Keratinocyte (primary cell): ENCODE data around the gene GRIA1. TPM values are rescaled to one million over a fixed set of nuclear protein-coding genes. Genes with fewer than 3 reads are reported as not detected.

Experiments
- DNase-seq: peaks from one replicate; pipeline ENCODE4 v3.0.0-alpha.2; 2011; ENCODE audit warnings: low read depth, missing footprints, low spot score
- FAIRE-seq: peaks from 2 replicates; lab custom pipeline; 2011; peaks lifted over from hg19 to GRCh38; lab: Jason Lieb, UNC
- H2AFZ ChIP-seq: 2 replicates; pipeline ENCODE4 v1.6.0; 2012; ENCODE audit warnings: low read length, control low read depth, inconsistent platforms; ENCODE audit not compliant: control insufficient read depth
- H3K27ac ChIP-seq: 2 replicates; pipeline ENCODE4 v1.5.1; 2011; ENCODE audit warnings: low read length; ENCODE audit not compliant: control insufficient read depth, insufficient read depth
- H3K27me3 ChIP-seq: 3 replicates; pipeline ENCODE4 v1.6.0; 2011; ENCODE audit warnings: low read length; ENCODE audit not compliant: control insufficient read depth, insufficient read depth; ENCODE audit errors: extremely low read depth
- H3K36me3 ChIP-seq, 2 experiments: 2 replicates in 1 of 2; 3 replicates in 1 of 2; pipeline ENCODE4 v1.5.1; 2011; ENCODE audit warnings: low read length in 2 of 2, mild to moderate bottlenecking in 1 of 2; ENCODE audit not compliant: control insufficient read depth in 2 of 2, insufficient read depth in 2 of 2; ENCODE audit errors: extremely low read depth in 1 of 2
- H3K4me1 ChIP-seq: 3 replicates; pipeline ENCODE4 v1.5.1; 2011; ENCODE audit warnings: low read length; ENCODE audit not compliant: control insufficient read depth, insufficient read depth; ENCODE audit errors: extremely low read depth
- H3K4me2 ChIP-seq: 3 replicates; pipeline ENCODE4 v1.6.0; 2011; ENCODE audit warnings: low read depth, low read length; ENCODE audit not compliant: control insufficient read depth, insufficient read depth; ENCODE audit errors: extremely low read depth
- H3K4me3 ChIP-seq, 3 experiments: fragments of 200-600 bp in 1 of 3; sonication (generic) in 1 of 3; 2 replicates in 2 of 3; 3 replicates in 1 of 3; pipeline ENCODE4 v1.5.1; 2011 to 2016; ENCODE audit warnings: low read length in 3 of 3, mild to moderate bottlenecking in 3 of 3, control low read depth in 2 of 3, inconsistent platforms in 1 of 3, low read depth in 1 of 3, mixed read lengths in 1 of 3, mixed run types in 1 of 3, moderate library complexity in 1 of 3; ENCODE audit not compliant: control insufficient read depth in 2 of 3, insufficient read depth in 2 of 3; ENCODE audit errors: extremely low read depth in 1 of 3
- H3K79me2 ChIP-seq: 2 replicates; pipeline ENCODE4 v1.6.0; 2012; ENCODE audit warnings: low read length; ENCODE audit not compliant: control insufficient read depth, insufficient read depth
- H3K9ac ChIP-seq: 3 replicates; pipeline ENCODE4 v1.6.0; 2011; ENCODE audit warnings: low read length; ENCODE audit not compliant: control insufficient read depth, insufficient read depth; ENCODE audit errors: extremely low read depth
- H3K9me1 ChIP-seq: 3 replicates; pipeline ENCODE4 v1.6.0; 2011; ENCODE audit warnings: low read length; ENCODE audit not compliant: control insufficient read depth, insufficient read depth; ENCODE audit errors: extremely low read depth
- H3K9me3 ChIP-seq: 2 replicates; pipeline ENCODE4 v1.5.1; 2012; ENCODE audit warnings: low read depth, low read length; ENCODE audit not compliant: control insufficient read depth
- H4K20me1 ChIP-seq: 3 replicates; pipeline ENCODE4 v1.6.0; 2011; ENCODE audit warnings: low read length; ENCODE audit not compliant: control insufficient read depth, insufficient read depth; ENCODE audit errors: extremely low read depth
- EZH2 ChIP-seq: IDR thresholded peaks from one replicate; pipeline ENCODE4 v1.6.1; 2012; ENCODE audit warnings: inconsistent platforms, mild to moderate bottlenecking, low read length, moderate library complexity
- dilution Hi-C: fragments of 300-500 bp; cut with MboI; formaldehyde crosslinking; loops from one replicate; pipeline ENCODE4 v1.7.0; 2020; ENCODE audit warnings: low sequenced_read_pairs; ENCODE audit not compliant: extremely low pct_ligation_motif_present
- polyA plus RNA-seq, 5 experiments: library from polyadenylated mRNA; depleted of rRNA in 3 of 5; stranded (reverse) in 3 of 5; stranded (forward) in 1 of 5; unstranded in 1 of 5; fragments of >200 nt; gene quantifications; 1 replicate in 1 of 5; 2 replicates in 3 of 5; 3 replicates in 1 of 5; pipeline versions ENCODE4 v1.2.1 to v1.2.3, GENCODE V29; 2011 to 2012; ENCODE audit warnings: missing spikeins in 2 of 5, low read depth in 1 of 5, low replicate concordance in 1 of 5
- TF ChIP-seq, protein P1 (sequence below), 3 experiments: IDR thresholded peaks in 1 of 3; conservative IDR thresholded peaks in 1 of 3; optimal IDR thresholded peaks in 1 of 3; 2 replicates in 2 of 3; 3 replicates in 1 of 3; pipeline versions ENCODE3 to v1.5.1; 2011; ENCODE audit warnings: low read length in 3 of 3, mild to moderate bottlenecking in 3 of 3, moderate library complexity in 2 of 3, control low read depth in 1 of 3, inconsistent platforms in 1 of 3; ENCODE audit not compliant: insufficient read depth in 2 of 3; ENCODE audit errors: extremely low read depth in 1 of 3

The GRIA1 gene
- polyA plus RNA-seq, 1 donor (not counting 4 experiments of a cell fraction or from before 2014, with no cell fraction given), result not detected

DNA sequence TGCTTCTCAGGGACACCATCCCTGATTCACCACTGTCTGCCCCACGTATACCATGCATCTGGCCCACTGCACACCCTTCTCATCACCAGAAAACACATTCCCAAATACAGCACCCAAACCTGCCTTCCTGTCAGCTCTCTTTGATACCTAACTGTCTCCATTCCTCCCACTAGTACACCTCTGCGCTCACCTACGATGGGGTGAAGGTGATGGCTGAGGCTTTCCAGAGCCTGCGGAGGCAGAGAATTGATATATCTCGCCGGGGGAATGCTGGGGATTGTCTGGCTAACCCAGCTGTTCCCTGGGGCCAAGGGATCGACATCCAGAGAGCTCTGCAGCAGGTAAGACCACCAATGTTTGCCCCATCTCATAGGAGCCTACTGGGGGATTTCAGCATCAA lies 186.4 kb downstream of the GRIA1 start:
- no peaks in the 10 kb centered on the region for H3K4me1 ChIP-seq
- no peak overlapping the region for H2AFZ ChIP-seq
- dilution Hi-C loops, result no loop called here

DNA sequence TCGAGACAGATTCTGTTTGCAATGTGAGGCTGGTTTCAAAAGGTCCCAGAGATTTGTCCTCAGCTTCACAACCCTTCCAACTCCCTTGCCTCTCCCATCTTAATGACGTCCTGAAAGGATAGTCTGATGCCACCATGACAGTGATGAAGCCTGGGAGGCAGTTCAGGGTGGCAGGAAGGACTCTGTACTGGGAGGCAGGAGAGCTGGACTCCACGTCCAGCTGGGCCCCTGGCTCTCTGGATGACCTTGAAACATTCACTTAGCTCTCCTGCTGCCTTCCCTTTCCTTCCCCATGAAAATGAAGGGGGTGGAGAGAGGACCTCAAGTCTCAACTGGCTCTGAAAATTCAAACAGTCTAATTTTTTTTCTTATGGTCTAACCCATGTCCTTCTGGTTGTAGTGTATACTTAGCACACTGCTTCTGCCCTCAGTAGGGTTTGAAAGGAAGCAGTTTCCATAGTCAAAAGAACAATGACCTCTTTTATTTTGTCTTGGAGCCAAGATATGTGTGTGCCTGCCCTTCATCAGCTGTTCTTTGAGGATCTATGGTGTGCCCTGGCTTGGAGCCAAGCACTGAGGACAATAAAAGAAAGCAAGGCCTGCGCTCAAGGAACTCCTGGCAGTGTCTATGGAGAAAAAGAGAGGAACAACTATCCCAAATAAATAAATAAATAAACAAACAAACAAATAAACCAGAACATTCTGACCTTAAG lies 188.3 kb downstream of the GRIA1 start:
- DNase-seq, result no peak
- dilution Hi-C loops, result no loop called here
- no peak for FAIRE-seq

More for the DNA sequence above, 186.4 kb downstream of the GRIA1 start:
- no peak overlapping the region for H3K27ac ChIP-seq
- no peak overlapping the region for H3K4me2 ChIP-seq
- H3K9me1 ChIP-seq, result no peaks in the 10 kb centered on the region
- H3K36me3 ChIP-seq, result no peaks in the 10 kb centered on the region
- no peak overlapping the region for H3K4me3 ChIP-seq
- H3K79me2 ChIP-seq, result no peaks in the 10 kb centered on the region
- no peaks in the 10 kb centered on the region for H3K27me3 ChIP-seq
- no peaks in the 10 kb centered on the region for H4K20me1 ChIP-seq
- no peaks in the 10 kb centered on the region for H3K9me3 ChIP-seq
- DNase-seq, result no peak
- no peak for TF ChIP-seq EZH2
- TF ChIP-seq, protein P1, sequence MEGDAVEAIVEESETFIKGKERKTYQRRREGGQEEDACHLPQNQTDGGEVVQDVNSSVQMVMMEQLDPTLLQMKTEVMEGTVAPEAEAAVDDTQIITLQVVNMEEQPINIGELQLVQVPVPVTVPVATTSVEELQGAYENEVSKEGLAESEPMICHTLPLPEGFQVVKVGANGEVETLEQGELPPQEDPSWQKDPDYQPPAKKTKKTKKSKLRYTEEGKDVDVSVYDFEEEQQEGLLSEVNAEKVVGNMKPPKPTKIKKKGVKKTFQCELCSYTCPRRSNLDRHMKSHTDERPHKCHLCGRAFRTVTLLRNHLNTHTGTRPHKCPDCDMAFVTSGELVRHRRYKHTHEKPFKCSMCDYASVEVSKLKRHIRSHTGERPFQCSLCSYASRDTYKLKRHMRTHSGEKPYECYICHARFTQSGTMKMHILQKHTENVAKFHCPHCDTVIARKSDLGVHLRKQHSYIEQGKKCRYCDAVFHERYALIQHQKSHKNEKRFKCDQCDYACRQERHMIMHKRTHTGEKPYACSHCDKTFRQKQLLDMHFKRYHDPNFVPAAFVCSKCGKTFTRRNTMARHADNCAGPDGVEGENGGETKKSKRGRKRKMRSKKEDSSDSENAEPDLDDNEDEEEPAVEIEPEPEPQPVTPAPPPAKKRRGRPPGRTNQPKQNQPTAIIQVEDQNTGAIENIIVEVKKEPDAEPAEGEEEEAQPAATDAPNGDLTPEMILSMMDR (optimal IDR thresholded peaks at IDR 0.05 in 1 of 3, IDR thresholded peaks at IDR 0.05 in 1 of 3, conservative IDR thresholded peaks at IDR 0.05 in 1 of 3; ENCODE audit: extremely low read depth in 1 of 3, insufficient read depth in 2 of 3, low read length in 3 of 3), result no peak
- no peak overlapping the region for H3K9ac ChIP-seq
- no peak for FAIRE-seq

More for the DNA sequence above, 188.3 kb downstream of the GRIA1 start:
- H3K4me2 ChIP-seq, result no peak overlapping the region
- H3K27ac ChIP-seq, result no peak overlapping the region
- TF ChIP-seq, protein P1 (optimal IDR thresholded peaks at IDR 0.05 in 1 of 3, IDR thresholded peaks at IDR 0.05 in 1 of 3, conservative IDR thresholded peaks at IDR 0.05 in 1 of 3; ENCODE audit: extremely low read depth in 1 of 3, insufficient read depth in 2 of 3, low read length in 3 of 3), result no peak
- TF ChIP-seq EZH2, result no peak
- no peaks in the 10 kb centered on the region for H3K36me3 ChIP-seq
- no peaks in the 10 kb centered on the region for H3K27me3 ChIP-seq
- H3K9ac ChIP-seq, result no peak overlapping the region
- no peak overlapping the region for H3K4me3 ChIP-seq
- H3K9me1 ChIP-seq, result no peaks in the 10 kb centered on the region
- H4K20me1 ChIP-seq, result no peaks in the 10 kb centered on the region
- H3K4me1 ChIP-seq, result no peaks in the 10 kb centered on the region
- H3K79me2 ChIP-seq, result no peaks in the 10 kb centered on the region
- H2AFZ ChIP-seq, result no peak overlapping the region
- H3K9me3 ChIP-seq, result no peaks in the 10 kb centered on the region
